NCI-H2227 (cell line): Measurements from ENCODE around the gene TRMT13.

Source experiments
- DNase-seq: peaks from one replicate; lab custom pipeline; 2025; ENCODE audit not compliant: unreplicated experiment; lab: John Stamatoyannopoulos, UW

Gene TRMT13

DNA sequence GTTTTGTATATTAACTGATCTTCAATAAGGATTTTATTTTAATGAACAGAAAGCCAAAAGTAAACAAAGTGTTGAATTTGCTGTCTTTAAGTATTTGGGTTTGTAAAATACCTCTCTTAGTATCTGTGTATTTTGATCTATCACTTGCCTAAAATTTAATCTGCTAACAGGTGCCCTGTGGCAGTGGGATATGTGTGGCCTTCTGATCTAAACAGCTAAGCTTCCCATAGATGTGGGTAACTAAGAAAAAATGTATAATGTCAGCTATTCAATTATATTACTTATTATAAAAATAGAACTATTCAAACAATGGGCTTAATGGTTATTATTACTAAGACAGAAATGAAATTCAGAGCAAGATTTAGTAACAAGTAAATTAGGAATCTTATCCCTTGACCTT lies 29.9 kb downstream of the TRMT13 start:
- no peak for DNase-seq

DNA sequence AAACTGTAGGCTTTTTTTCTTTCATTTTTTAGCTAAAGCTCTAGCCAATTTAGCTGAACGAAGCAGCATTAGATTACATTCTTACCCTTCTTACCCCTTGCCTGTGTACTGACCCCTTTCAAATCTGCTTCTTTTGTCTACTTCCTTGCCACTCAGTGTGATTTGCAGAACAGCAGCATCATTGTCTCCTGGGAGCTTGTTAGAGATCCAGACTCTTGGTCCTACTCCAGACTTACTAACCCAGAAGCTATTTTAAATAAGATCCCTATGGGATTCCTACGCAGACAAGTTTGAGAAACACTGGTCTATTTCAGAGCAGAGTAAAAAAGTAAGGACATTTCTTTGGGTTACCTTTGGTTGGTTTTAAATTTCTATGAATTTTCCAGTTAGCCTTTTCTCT lies 31.3 kb downstream of the TRMT13 start:
- DNase-seq, result no peak

DNA sequence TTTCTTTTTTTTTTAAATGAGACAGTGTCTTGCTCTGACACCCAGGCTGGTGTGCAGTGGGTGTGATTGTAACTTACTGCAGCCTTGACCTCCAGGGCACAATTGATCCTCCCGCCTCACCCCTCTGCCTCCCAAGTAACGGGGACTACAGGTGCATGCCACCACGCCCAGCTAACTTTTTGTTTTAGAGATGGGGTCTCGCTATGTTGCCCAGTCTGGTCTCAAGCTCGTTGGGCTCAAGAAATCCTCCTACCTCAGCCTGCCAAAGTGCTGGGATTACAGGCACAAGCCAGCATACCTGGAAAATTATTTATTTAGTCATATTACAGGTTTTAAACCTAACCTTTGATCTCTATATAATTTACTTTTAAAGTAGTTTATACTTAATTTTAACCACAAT lies 31.7 kb downstream of the TRMT13 start:
- DNase-seq, result no peak

DNA sequence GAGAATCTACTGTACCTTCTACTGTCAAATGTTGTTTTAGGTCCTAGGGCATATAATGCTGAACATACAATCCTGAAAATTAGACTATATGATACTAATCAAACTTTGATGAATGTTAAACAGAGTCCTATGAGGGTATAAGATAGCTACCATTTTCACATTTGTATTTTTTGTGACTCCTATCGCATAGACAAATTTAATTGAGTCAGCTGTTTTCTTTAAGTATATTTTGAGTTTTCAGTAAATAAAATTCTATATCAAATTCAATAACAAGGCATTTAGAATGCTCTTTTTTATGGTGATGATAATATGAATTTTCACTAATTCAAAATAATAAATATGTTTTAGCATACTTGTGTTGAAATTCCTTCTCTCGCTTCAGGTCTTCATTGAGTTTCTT lies 35.1 kb downstream of the TRMT13 start:
- DNase-seq, result no peak

DNA sequence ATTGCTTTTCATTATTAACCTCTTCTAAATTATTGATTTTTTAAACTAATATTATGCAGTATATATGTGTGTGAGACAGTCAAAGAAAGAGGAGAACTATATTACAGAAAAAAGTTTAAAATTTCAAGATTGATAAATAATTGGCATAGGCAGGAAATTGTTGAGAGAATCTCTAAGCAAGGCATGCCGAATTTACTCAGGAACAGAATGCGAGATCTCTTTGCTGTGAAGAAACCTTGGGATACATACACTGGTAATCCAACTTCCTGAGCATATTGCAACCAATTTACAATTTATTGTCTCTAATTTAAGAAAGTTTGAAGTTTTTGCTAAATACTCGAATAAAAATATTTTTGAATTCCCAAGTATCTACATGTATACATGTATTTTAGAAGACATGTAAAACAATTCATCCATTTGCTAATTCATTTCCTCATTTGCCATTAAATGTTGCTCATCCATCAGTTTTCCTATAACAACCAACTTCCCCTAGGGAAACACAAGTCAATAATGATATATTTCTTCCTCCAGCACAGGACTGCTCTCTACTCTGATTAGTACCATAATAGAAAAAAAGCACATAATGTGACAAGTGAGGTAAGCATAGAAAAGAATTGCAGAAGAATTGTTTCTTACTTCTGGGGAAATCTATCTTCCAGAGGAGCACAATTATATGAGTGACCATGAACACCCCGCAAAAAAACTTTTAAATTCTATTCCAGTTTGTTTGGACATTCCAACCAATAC lies 44.5 kb downstream of the TRMT13 start:
- no peak for DNase-seq

DNA sequence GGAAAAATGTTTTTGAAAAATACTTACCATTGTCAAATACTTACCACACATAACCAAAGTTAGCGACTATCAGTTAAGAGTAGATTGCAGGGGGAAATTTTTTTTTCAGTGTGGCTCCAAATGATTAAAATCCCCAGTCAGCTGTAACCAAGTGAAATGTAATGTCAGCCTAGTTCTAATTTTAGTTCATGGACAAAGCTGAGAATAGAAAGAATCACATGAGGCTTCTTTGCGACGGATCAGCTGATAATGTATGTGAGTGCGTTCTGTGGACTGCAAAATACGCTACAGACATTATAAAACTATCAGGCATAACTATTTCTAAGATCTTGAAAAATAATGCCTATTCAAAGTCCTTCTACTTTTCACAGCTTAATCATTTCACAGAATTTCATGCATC lies 45.1 kb downstream of the TRMT13 start, which contains the start of gene LRRC39:
Gene LRRC39 (minus strand): TSS at position 166 of the 400 bp plus-strand sequence. CDS start 9,740 bp downstream, outside the sequence.
- no peak for DNase-seq

DNA sequence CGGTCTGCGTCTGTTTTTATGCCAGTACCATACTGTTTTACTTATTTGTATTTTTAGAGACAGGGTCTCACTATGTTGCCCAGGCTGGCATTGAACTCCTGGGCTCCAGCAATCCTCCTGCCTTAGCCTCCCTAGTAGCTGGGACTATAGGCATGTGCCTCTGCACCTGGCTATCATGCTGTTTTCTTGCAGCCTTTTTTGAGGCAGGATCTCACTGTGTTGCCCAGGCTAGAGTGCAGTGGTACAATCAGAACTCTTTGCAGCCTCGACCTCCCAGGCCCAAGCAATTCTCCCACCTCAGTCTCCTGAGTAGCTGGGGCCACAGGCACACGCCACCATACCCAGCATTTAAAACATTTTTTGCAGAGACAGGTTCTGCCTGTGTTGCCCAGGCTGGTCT lies 50.4 kb downstream of the TRMT13 start:
- DNase-seq, result no peak

DNA sequence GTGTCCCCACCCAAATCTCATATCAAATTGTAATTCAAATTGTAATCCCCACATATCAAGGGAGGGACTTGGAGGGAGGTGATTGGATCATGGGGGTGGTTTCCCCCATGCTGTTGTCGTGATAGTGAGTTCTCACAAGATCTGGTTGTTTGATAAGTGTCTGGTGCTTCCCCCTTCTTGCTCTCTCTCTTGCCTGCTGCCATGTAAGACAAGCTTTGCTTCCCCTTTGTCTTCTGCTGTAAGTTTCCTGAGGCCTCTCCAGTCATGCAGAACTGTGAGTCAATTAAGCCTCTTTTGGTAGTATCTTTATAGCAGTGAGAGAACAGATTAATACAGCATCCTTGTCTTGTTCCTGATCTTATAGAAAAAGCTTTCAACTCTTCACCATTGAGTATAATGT lies 51.6 kb downstream of the TRMT13 start:
- DNase-seq, result no peak

DNA sequence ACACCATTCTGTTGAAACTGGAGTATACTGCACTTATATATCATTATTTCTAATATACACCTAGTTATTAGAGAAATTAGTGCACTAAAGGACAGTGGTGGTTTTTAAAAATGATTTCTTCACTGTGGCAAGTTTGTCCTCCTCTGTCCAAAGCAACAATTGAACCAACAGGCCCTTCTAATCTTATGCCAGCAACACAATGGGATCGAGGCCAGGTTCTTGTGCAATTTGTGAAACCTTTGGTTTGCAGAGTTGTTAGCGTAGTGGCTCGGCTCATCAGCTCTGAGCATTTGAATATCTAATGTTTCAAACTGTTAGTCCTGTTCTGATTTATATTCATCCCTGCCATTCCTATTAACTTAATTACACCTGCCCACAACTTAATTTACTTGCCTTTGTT lies 54.9 kb downstream of the TRMT13 start:
- DNase-seq, result no peak

DNA sequence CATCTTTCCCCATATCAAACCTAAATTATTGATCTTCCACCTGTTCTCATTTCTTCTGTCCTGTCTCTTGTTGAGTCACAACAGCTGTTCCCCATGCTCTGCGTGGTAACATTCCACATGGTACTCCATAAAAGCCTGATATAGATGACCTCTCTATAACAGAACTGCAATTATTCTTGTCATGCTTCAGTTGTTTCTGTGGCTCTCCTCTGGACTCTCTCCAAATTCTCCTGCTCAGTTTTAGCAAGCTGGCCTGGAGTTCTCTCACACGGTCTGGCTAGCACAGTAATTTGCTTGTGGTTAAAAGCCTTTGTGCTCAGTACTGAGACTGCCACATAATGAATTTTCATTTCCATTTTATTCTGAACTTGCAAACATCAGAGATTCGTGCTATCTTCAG lies 55.7 kb downstream of the TRMT13 start:
- peak; percentile 71 for DNase-seq

DNA sequence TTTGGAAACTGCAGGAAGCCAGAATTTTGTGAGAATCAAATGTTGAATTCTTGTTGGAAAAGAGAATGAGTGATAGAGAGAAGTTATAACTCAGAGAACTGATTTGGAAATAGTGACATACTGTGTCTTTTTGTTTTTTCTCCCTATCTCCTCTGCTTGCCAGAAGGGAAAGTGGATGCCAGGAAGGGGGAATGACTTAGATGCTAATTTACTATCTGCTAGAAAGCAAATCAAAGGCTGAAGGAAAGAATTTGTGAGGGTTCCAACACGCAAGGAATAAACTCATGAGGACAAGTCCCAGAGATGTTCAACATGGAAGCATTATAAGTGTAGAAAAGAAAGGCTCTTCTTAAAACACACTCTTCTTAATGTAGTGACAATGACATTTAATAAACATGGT lies 65.6 kb downstream of the TRMT13 start:
- no peak for DNase-seq

DNA sequence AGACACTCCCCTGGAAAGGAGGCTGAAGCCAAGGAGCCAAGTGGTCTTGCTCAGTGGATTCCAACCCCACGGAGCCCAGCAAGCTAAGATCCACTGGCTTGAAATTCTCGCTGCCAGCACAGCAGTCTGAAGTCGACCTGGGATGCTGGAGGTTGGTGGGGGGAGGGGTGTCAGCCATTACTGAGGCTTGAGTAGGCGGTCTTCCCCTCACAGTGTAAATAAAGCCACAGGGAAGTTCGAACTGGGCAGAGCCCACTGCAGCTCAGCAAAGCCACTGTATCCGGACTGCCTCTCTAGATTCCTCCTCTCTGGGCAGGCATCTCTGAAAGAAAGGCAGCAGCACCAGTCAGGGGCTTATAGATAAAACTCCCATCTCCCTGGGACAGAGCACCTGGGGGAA lies 67.1 kb downstream of the TRMT13 start:
- DNase-seq, result peak; percentile 38
